Cardiac fibroblast (primary cell): ENCODE results near the gene ADAMTS2.

Source experiments
- DNase-seq, 2 donors: peaks; one replicate each; pipeline versions ENCODE4 v3.0.0 to v3.0.0-alpha.2; 2010; ENCODE audit warnings: low read depth in 2 of 2
- H3K4me3 ChIP-seq, 2 donors: replicated peaks in 1 of 2; 1 replicate in 1 of 2; 2 replicates in 1 of 2; pipeline ENCODE4 v1.5.1; 2011; ENCODE audit warnings: low read depth in 2 of 2, low read length in 2 of 2, mild to moderate bottlenecking in 2 of 2, moderate library complexity in 1 of 2
- CTCF ChIP-seq: IDR thresholded peaks from one replicate; pipeline ENCODE4 v1.5.1; 2011; ENCODE audit warnings: low read depth, mild to moderate bottlenecking, low read length, inconsistent platforms

The ADAMTS2 gene

GRCh38 chr5:179123491-179124272 lies 221.6 kb downstream of the ADAMTS2 start:
- TF ChIP-seq CTCF: no peak
- H3K4me3 ChIP-seq: no peak overlapping the region
- no peak for DNase-seq

- no peak for TF ChIP-seq CTCF
- H3K4me3 ChIP-seq: no peak overlapping the region
- DNase-seq: no peak
These were observed 222.2 kb downstream of the ADAMTS2 start for GRCh38 chr5:179123109-179123426.

GRCh38 chr5:179122411-179123108 lies 222.7 kb downstream of the ADAMTS2 start:
- no peak overlapping the region for H3K4me3 ChIP-seq
- TF ChIP-seq CTCF: no peak
- DNase-seq: no peak

- DNase-seq: no peak
- no peak for TF ChIP-seq CTCF
- H3K4me3 ChIP-seq: no peak overlapping the region
These were observed 223.6 kb downstream of the ADAMTS2 start for GRCh38 chr5:179121667-179122111.

GRCh38 chr5:179120951-179121666 lies 224.2 kb downstream of the ADAMTS2 start:
- no peak for DNase-seq
- no peak overlapping the region for H3K4me3 ChIP-seq
- no peak for TF ChIP-seq CTCF

GRCh38 chr5:179120421-179120861 lies 224.8 kb downstream of the ADAMTS2 start:
- TF ChIP-seq CTCF: no peak
- H3K4me3 ChIP-seq: no peak overlapping the region
- DNase-seq: no peak
